B cell (primary cell): Measurements from ENCODE around the gene WDR7. TPM values are rescaled to one million over a fixed set of nuclear protein-coding genes. Genes with fewer than 3 reads are reported as not detected.

Experiments used
- ATAC-seq: fragments of 200-7000 bp; cut with Tn5 transposase; one replicate; pipeline ENCODE4 v1.10.0; 2021; ENCODE audit warnings: low read depth, mild to moderate bottlenecking, moderate number of reproducible peaks, moderate library complexity
- CTCF ChIA-PET: fragments of 350-600 bp; sonication (Branson Sonifier 250); formaldehyde crosslinking; loops from one replicate; lab custom pipeline; 2021; ENCODE audit warnings: antibody characterized with exemption, inconsistent platforms; lab: Charles Lee
- POLR2A ChIA-PET: fragments of 350-600 bp; sonication (Branson Sonifier 250); formaldehyde crosslinking; loops from one replicate; lab custom pipeline; 2021; ENCODE audit warnings: antibody characterized with exemption; lab: Charles Lee
- DNase-seq: peaks from one replicate; pipeline ENCODE4 v3.0.0; 2013
- H2AFZ ChIP-seq: 2 replicates; pipeline ENCODE4 v1.6.1; 2012; ENCODE audit warnings: mild to moderate bottlenecking, low read depth, low read length; ENCODE audit not compliant: insufficient read depth, poor library complexity, severe bottlenecking
- H3K27ac ChIP-seq, 2 donors: 1 replicate in 1 of 2; 2 replicates in 1 of 2; pipeline ENCODE4 v1.5.1; 2012 to 2013; ENCODE audit warnings: low read length in 2 of 2, mild to moderate bottlenecking in 2 of 2, moderate library complexity in 1 of 2
- H3K27me3 ChIP-seq, 4 experiments: fragments of 200-600 bp in 1 of 4; sonication (generic) in 1 of 4; replicated peaks in 1 of 4; 1 replicate in 2 of 4; 2 replicates in 2 of 4; pipeline versions ENCODE4 v1.6.1 to v1.7.0; 2013 to 2016; ENCODE audit warnings: low read length in 3 of 4, mild to moderate bottlenecking in 2 of 4, mixed read lengths in 1 of 4, moderate library complexity in 1 of 4; ENCODE audit not compliant: insufficient read depth in 4 of 4, control insufficient read depth in 3 of 4; ENCODE audit errors: control extremely low read depth in 1 of 4
- H3K36me3 ChIP-seq, 2 experiments: replicated peaks in 1 of 2; 1 replicate in 1 of 2; 2 replicates in 1 of 2; pipeline versions ENCODE4 v1.6.1 to v1.7.1; 2013; ENCODE audit warnings: low read length in 1 of 2; ENCODE audit not compliant: insufficient read depth in 2 of 2, control insufficient read depth in 1 of 2; ENCODE audit errors: control extremely low read depth in 1 of 2, extremely low read depth in 1 of 2
- H3K4me1 ChIP-seq, 2 donors: fragments of 200-600 bp in 1 of 2; sonication (generic) in 1 of 2; 1 replicate in 1 of 2; 2 replicates in 1 of 2; pipeline versions ENCODE4 v1.5.1 to v1.6.1; 2013 to 2017; ENCODE audit warnings: low read length in 2 of 2; ENCODE audit not compliant: control insufficient read depth in 2 of 2, insufficient read depth in 2 of 2
- H3K4me2 ChIP-seq: replicated peaks from 2 replicates; pipeline ENCODE3; 2012; ENCODE audit warnings: mild to moderate bottlenecking, low read depth, low read length; ENCODE audit not compliant: poor library complexity, severe bottlenecking
- H3K4me3 ChIP-seq, 5 experiments: fragments of 200-600 bp in 1 of 5; sonication (generic) in 1 of 5; 1 replicate in 3 of 5; 2 replicates in 2 of 5; pipeline versions ENCODE4 v1.5.1 to v1.7.0; 2011 to 2016; ENCODE audit warnings: low read length in 4 of 5, mild to moderate bottlenecking in 4 of 5, low read depth in 2 of 5, control low read depth in 1 of 5, moderate library complexity in 1 of 5; ENCODE audit not compliant: insufficient read depth in 1 of 5; ENCODE audit errors: control extremely low read depth in 1 of 5, extremely low read depth in 1 of 5
- H3K79me2 ChIP-seq: fragments of 200-600 bp; sonication (generic); one replicate; pipeline ENCODE4 v1.6.0; 2016; ENCODE audit warnings: low read length; ENCODE audit not compliant: control insufficient read depth, insufficient read depth
- H3K9ac ChIP-seq: fragments of 200-600 bp; sonication (generic); 2 replicates; pipeline ENCODE4 v1.6.1; 2017; ENCODE audit warnings: mild to moderate bottlenecking, low read length, moderate library complexity
- H3K9me3 ChIP-seq, 3 donors: one replicate each; pipeline versions ENCODE4 v1.6.1 to v1.7.1; 2013; ENCODE audit warnings: low read length in 2 of 3; ENCODE audit not compliant: control insufficient read depth in 2 of 3, insufficient read depth in 1 of 3; ENCODE audit errors: control extremely low read depth in 1 of 3
- H4K20me1 ChIP-seq: 2 replicates; pipeline ENCODE4 v1.6.0; 2012; ENCODE audit warnings: mild to moderate bottlenecking, low read length; ENCODE audit not compliant: insufficient read depth, control insufficient read depth, poor library complexity, severe bottlenecking
- H3K27ac Mint-ChIP-seq: one replicate; pipeline ENCODE4 v1.8.0; 2021; ENCODE audit warnings: mixed read lengths
- H3K27me3 Mint-ChIP-seq: one replicate; pipeline ENCODE4 v1.8.0; 2021; ENCODE audit warnings: mixed read lengths
- H3K4me1 Mint-ChIP-seq: one replicate; pipeline ENCODE4 v1.8.0; 2021; ENCODE audit warnings: mixed read lengths
- H3K4me3 Mint-ChIP-seq: one replicate; pipeline ENCODE4 v1.8.0; 2021; ENCODE audit warnings: mixed read lengths
- H3K9me3 Mint-ChIP-seq: one replicate; pipeline ENCODE4 v1.8.0; 2022; ENCODE audit warnings: mixed read lengths; ENCODE audit not compliant: insufficient read depth
- CTCF ChIP-seq: fragments of 200-600 bp; IDR thresholded peaks from one replicate; pipeline ENCODE4 v1.8.0; 2022; ENCODE audit warnings: antibody characterized with exemption, mild to moderate bottlenecking
- EZH2 ChIP-seq: IDR thresholded peaks from 2 replicates; pipeline ENCODE4 v1.6.1; 2012; ENCODE audit warnings: borderline replicate concordance, low read depth, mild to moderate bottlenecking, moderate library complexity, low read length; ENCODE audit not compliant: insufficient read depth, poor library complexity, severe bottlenecking
- WGBS: methylation state at CpG from one replicate; pipeline ENCODE4 v1.1.5; 2013; ENCODE audit warnings: missing lambda C conversion rate; ENCODE audit not compliant: insufficient coverage; 5-methylcytosine and 5-hydroxymethylcytosine counted together
- intact Hi-C: fragments of 100-400 bp; cut with micrococcal nuclease; formaldehyde crosslinking; loops from one replicate; pipeline ENCODE4 v1.10.0; 2022
- polyA plus RNA-seq: library from polyadenylated mRNA; depleted of rRNA; stranded (reverse); fragments of >200 nt; gene quantifications from 2 replicates; pipeline ENCODE4 v1.2.3, GENCODE V29; 2012
- total RNA-seq, 2 donors: library from RNA; stranded (reverse); fragments of 120-200 nt in 1 of 2; gene quantifications; 1 replicate in 1 of 2; 2 replicates in 1 of 2; pipeline versions ENCODE4 v1.2.3 to v1.2.4, GENCODE V29; 2013 to 2022

WDR7 gene
- total and polyA plus RNA-seq, 2 donors (not counting 1 experiment from before 2014, with no cell fraction given) = 5.5 to 45.0 TPM

GRCh38 chr18:57051657-57052044 is 400.5 kb downstream of the WDR7 start:
- no peak overlapping the region for H3K4me3 Mint-ChIP-seq

DNA sequence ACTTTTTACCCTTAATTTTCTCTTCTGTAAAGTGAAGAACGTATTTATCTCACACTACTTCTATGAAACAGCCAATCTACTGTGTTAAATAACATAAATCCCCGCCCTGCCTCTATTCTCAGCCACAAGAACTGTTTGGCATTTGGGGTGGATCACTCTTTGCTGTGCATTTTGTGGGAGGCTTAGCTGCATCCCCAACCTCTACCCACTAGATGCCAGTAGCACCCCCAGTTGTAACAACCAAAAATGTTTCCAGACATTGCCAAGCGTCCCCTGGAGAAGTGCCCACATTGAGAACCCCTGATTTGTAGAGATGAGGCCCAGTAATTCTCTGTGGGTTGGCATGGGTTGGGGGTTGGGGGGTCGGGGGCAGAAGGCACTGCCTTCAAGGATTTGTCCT is 401.0 kb downstream of the WDR7 start:
- peaks cover 3% of the 10 kb centered on the region for H3K9me3 Mint-ChIP-seq
- Histone ChIP-seq H3K79me2 (no peaks in the 10 kb centered on the region), H3K36me3 (no peaks in the 10 kb centered on the region), H4K20me1 (no peaks in the 10 kb centered on the region), H3K9me3 (peaks cover 0 to 23% (median 6%) of the 10 kb centered on the region in 3 donors), H3K4me2 (no peak overlapping the region), H3K27ac (no peak overlapping the region), H3K4me3 (no peak overlapping the region), H3K27me3 (peaks cover 0 to 34% (median 11%) of the 10 kb centered on the region in 4 experiments), H3K9ac (no peak overlapping the region), H3K4me1 (no peaks in the 10 kb centered on the region), H2AFZ (no peak overlapping the region)
- intact Hi-C loops = no loop called here
- DNase-seq (no peak), ATAC-seq (no peak)
- TF ChIP-seq EZH2 (no peak), CTCF (no peak)
- H3K4me1 Mint-ChIP-seq = no peaks in the 10 kb centered on the region
- no peak overlapping the region for H3K27ac Mint-ChIP-seq
- CTCF ChIA-PET = no interaction called here
- peaks cover 60% of the 10 kb centered on the region for H3K27me3 Mint-ChIP-seq
- POLR2A ChIA-PET = no interaction called here
- H3K4me3 Mint-ChIP-seq = no peak overlapping the region
- WGBS = no CpG with 5 or more reads among the region's 4 CpGs

More at GRCh38 chr18:57051657-57052044, 400.5 kb downstream of the WDR7 start:
- intact Hi-C loops = no loop called here
- peak; percentile 10 for ATAC-seq
- TF ChIP-seq EZH2 (no peak), CTCF (no peak)
- H3K9me3 ChIP-seq = peaks cover 0 to 23% (median 6%) of the 10 kb centered on the region in 3 donors
- DNase-seq = no peak
- no peaks in the 10 kb centered on the region for H3K36me3 ChIP-seq
- Mint-ChIP-seq H3K9me3 (peaks cover 3% of the 10 kb centered on the region), H3K4me1 (no peaks in the 10 kb centered on the region), H3K27me3 (peaks cover 59% of the 10 kb centered on the region), H3K27ac (no peak overlapping the region)
- no peak overlapping the region for H3K4me3 ChIP-seq
- no peaks in the 10 kb centered on the region for H3K4me1 ChIP-seq
- ChIA-PET CTCF (no interaction called here), POLR2A (no interaction called here)
- no peaks in the 10 kb centered on the region for H4K20me1 ChIP-seq
- no peak overlapping the region for H2AFZ ChIP-seq
- H3K4me2 ChIP-seq = no peak overlapping the region
- no peaks in the 10 kb centered on the region for H3K79me2 ChIP-seq
- peaks cover 0 to 32% (median 8%) of the 10 kb centered on the region in 4 experiments for H3K27me3 ChIP-seq
- WGBS = 60% methylated on average over 4 of the region's 4 CpGs
- no peak overlapping the region for H3K9ac ChIP-seq
- H3K27ac ChIP-seq = no peak overlapping the region
